UCSD-AML1 (cell line): ENCODE data around the gene FGFBP1.

Experiments used
- DNase-seq: peaks from one replicate; lab custom pipeline; 2025; ENCODE audit not compliant: unreplicated experiment; lab: John Stamatoyannopoulos, UW

Gene FGFBP1

GRCh38 chr4:15938640-15939039 lies at the start of gene FGFBP1:
Gene FGFBP1 (minus strand): TSS chr4:15938740. CDS start chr4:15936632, 2,108 bp downstream.
- DNase-seq = no peak

GRCh38 chr4:15988222-15988621 lies 49.7 kb upstream of the FGFBP1 start:
- no peak for DNase-seq

- DNase-seq = no peak
Observed at GRCh38 chr4:15986907-15987306, 48.4 kb upstream of the FGFBP1 start.

GRCh38 chr4:15983610-15984009 lies 45.1 kb upstream of the FGFBP1 start:
- no peak for DNase-seq

GRCh38 chr4:15982842-15983524 lies 44.4 kb upstream of the FGFBP1 start:
- DNase-seq = no peak

GRCh38 chr4:15976456-15977447 lies 38.2 kb upstream of the FGFBP1 start:
- no peak for DNase-seq

GRCh38 chr4:15971068-15971801 lies 32.7 kb upstream of the FGFBP1 start:
- DNase-seq = no peak

GRCh38 chr4:15968551-15969300 lies 30.2 kb upstream of the FGFBP1 start:
- DNase-seq = no peak

GRCh38 chr4:15965325-15965724 lies 26.8 kb upstream of the FGFBP1 start:
- DNase-seq = no peak

GRCh38 chr4:15964159-15964558 lies 25.6 kb upstream of the FGFBP1 start:
- no peak for DNase-seq

GRCh38 chr4:15963576-15963975 lies 25.0 kb upstream of the FGFBP1 start:
- DNase-seq = no peak

- peak; percentile 70 for DNase-seq
Observed at GRCh38 chr4:15963001-15963451, 24.5 kb upstream of the FGFBP1 start, which contains the start of gene FGFBP2. Gene FGFBP2 (minus strand): TSS chr4:15963175. CDS start chr4:15963129, 46 bp downstream.

GRCh38 chr4:15961781-15962510 lies 23.4 kb upstream of the FGFBP1 start:
- DNase-seq = no peak

- DNase-seq = no peak
Observed at GRCh38 chr4:15958562-15958961, 20.0 kb upstream of the FGFBP1 start.

- DNase-seq = peak; percentile 55
Observed at GRCh38 chr4:15956179-15956850, 17.8 kb upstream of the FGFBP1 start.

- no peak for DNase-seq
Observed at GRCh38 chr4:15955670-15956069, 17.1 kb upstream of the FGFBP1 start.

GRCh38 chr4:15953625-15954024 lies 15.1 kb upstream of the FGFBP1 start:
- no peak for DNase-seq

- no peak for DNase-seq
Observed at GRCh38 chr4:15951781-15952180, 13.2 kb upstream of the FGFBP1 start.

GRCh38 chr4:15948826-15949225 lies 10.3 kb upstream of the FGFBP1 start:
- DNase-seq = no peak
